ENCODE results near the gene USP48.
"Not testable (repeated sequence)": the region's sequence is repeated elsewhere in the genome, so short reads cannot be mapped to it uniquely, and the experiment has no call there.

Gene USP48

GRCh38 chr1:21782868-21783678, at the start of gene USP48:
USP48 (minus strand) TSS chr1:21783149; CDS start chr1:21782957, 192 bp downstream.
- DNase-seq (ENCODE audit: low read depth in 1 of 2, low spot score in 1 of 2): peak; percentile 93 to 97

- DNase-seq (ENCODE audit: low read depth in 1 of 2, low spot score in 1 of 2): no peak
These were observed 48.6 kb upstream of the USP48 start for GRCh38 chr1:21831454-21831970.

- DNase-seq (ENCODE audit: low read depth in 1 of 2, low spot score in 1 of 2): no peak
These were observed 48.0 kb upstream of the USP48 start for GRCh38 chr1:21830792-21831453.

- no peak for DNase-seq (ENCODE audit: low read depth in 1 of 2, low spot score in 1 of 2)
These were observed 46.3 kb upstream of the USP48 start for GRCh38 chr1:21829294-21829693.

- DNase-seq (ENCODE audit: low read depth in 1 of 2, low spot score in 1 of 2): no peak
These were observed 45.7 kb upstream of the USP48 start for GRCh38 chr1:21828506-21829210.

- no peak for DNase-seq (ENCODE audit: low read depth in 1 of 2, low spot score in 1 of 2)
These were observed 45.1 kb upstream of the USP48 start for GRCh38 chr1:21828075-21828474.

- DNase-seq (ENCODE audit: low read depth in 1 of 2, low spot score in 1 of 2): no peak
These were observed 44.3 kb upstream of the USP48 start for GRCh38 chr1:21827141-21827679.

- not testable (repeated sequence) for DNase-seq (ENCODE audit: low read depth in 1 of 2, low spot score in 1 of 2)
These were observed 43.7 kb upstream of the USP48 start for GRCh38 chr1:21826694-21827093.

GRCh38 chr1:21825393-21825792, 42.4 kb upstream of the USP48 start:
- DNase-seq (ENCODE audit: low read depth in 1 of 2, low spot score in 1 of 2): no peak

GRCh38 chr1:21824926-21825325, 42.0 kb upstream of the USP48 start:
- no peak for DNase-seq (ENCODE audit: low read depth in 1 of 2, low spot score in 1 of 2)

GRCh38 chr1:21823980-21824702, 41.2 kb upstream of the USP48 start:
- DNase-seq (ENCODE audit: low read depth in 1 of 2, low spot score in 1 of 2): no peak

GRCh38 chr1:21823206-21823979, 40.4 kb upstream of the USP48 start:
- no peak for DNase-seq (ENCODE audit: low read depth in 1 of 2, low spot score in 1 of 2)

- no peak for DNase-seq (ENCODE audit: low read depth in 1 of 2, low spot score in 1 of 2)
These were observed 39.4 kb upstream of the USP48 start for GRCh38 chr1:21822349-21822748.

- no peak for DNase-seq (ENCODE audit: low read depth in 1 of 2, low spot score in 1 of 2)
These were observed 38.6 kb upstream of the USP48 start for GRCh38 chr1:21821385-21822019.

GRCh38 chr1:21820597-21821232, 37.8 kb upstream of the USP48 start:
- no peak for DNase-seq (ENCODE audit: low read depth in 1 of 2, low spot score in 1 of 2)

- no peak for DNase-seq (ENCODE audit: low read depth in 1 of 2, low spot score in 1 of 2)
These were observed 35.7 kb upstream of the USP48 start for GRCh38 chr1:21818656-21819055.

- no peak for DNase-seq (ENCODE audit: low read depth in 1 of 2, low spot score in 1 of 2)
These were observed 33.8 kb upstream of the USP48 start for GRCh38 chr1:21816602-21817302.

GRCh38 chr1:21815724-21816321, 32.9 kb upstream of the USP48 start:
- DNase-seq (ENCODE audit: low read depth in 1 of 2, low spot score in 1 of 2): no peak
